Thymus (tissue), 11 donors: ENCODE data around the gene SYNPO2. TPM values are rescaled to one million over a fixed set of nuclear protein-coding genes. Genes with fewer than 3 reads are reported as not detected.
"Not testable (repeated sequence)": the region's sequence is repeated elsewhere in the genome, so short reads cannot be mapped to it uniquely, and the experiment has no call there.

ENCODE experiments used
- DNase-seq, 9 donors: peaks; one replicate each; pipeline ENCODE4 v3.0.0-alpha.2; 2013; ENCODE audit warnings: low spot score in 9 of 9, low read depth in 6 of 9, missing footprints in 1 of 9
- H3K27ac ChIP-seq, 2 donors: one replicate each; pipeline ENCODE4 v1.5.1; 2013; ENCODE audit warnings: control low read depth in 1 of 2, low read depth in 1 of 2, low read length in 1 of 2, mild to moderate bottlenecking in 1 of 2, moderate library complexity in 1 of 2
- H3K27me3 ChIP-seq, 2 donors: one replicate each; pipeline ENCODE4 v1.5.1; 2013; ENCODE audit warnings: low read length in 1 of 2; ENCODE audit not compliant: control insufficient read depth in 2 of 2, insufficient read depth in 1 of 2
- H3K36me3 ChIP-seq, 2 donors: one replicate each; pipeline ENCODE4 v1.5.1; 2013; ENCODE audit warnings: low read length in 1 of 2, mild to moderate bottlenecking in 1 of 2, moderate library complexity in 1 of 2; ENCODE audit not compliant: control insufficient read depth in 2 of 2, insufficient read depth in 2 of 2
- H3K4me1 ChIP-seq, 2 donors: one replicate each; pipeline ENCODE4 v1.5.1; 2013; ENCODE audit warnings: low read length in 2 of 2; ENCODE audit not compliant: control insufficient read depth in 2 of 2, insufficient read depth in 2 of 2
- H3K4me3 ChIP-seq, 2 donors: one replicate each; pipeline ENCODE4 v1.5.1; 2013; ENCODE audit warnings: low read length in 2 of 2, control low read depth in 1 of 2, mild to moderate bottlenecking in 1 of 2
- H3K9me3 ChIP-seq, 2 donors: one replicate each; pipeline ENCODE4 v1.5.1; 2013; ENCODE audit warnings: low read length in 1 of 2, mild to moderate bottlenecking in 1 of 2; ENCODE audit not compliant: control insufficient read depth in 2 of 2, insufficient read depth in 1 of 2
- WGBS: extraction: QIAGEN DNeasy Blood & Tissue Kit; methylation state at CpG from one replicate; pipeline ENCODE4 v1.1.7; 2013; 5-methylcytosine and 5-hydroxymethylcytosine counted together
- polyA plus RNA-seq: library from polyadenylated mRNA; stranded (reverse); fragments of 200-250 nt; gene quantifications from one replicate; pipeline ENCODE4 v1.2.3, GENCODE V29; 2013
- total RNA-seq: library from RNA; stranded (reverse); fragments of 120-200 nt; gene quantifications from one replicate; pipeline ENCODE4 v1.2.4, GENCODE V29; 2013
- donor health status: healthy.

The SYNPO2 gene
- total and polyA plus RNA-seq, 2 donors = 15.8 to 31.3 TPM

DNA sequence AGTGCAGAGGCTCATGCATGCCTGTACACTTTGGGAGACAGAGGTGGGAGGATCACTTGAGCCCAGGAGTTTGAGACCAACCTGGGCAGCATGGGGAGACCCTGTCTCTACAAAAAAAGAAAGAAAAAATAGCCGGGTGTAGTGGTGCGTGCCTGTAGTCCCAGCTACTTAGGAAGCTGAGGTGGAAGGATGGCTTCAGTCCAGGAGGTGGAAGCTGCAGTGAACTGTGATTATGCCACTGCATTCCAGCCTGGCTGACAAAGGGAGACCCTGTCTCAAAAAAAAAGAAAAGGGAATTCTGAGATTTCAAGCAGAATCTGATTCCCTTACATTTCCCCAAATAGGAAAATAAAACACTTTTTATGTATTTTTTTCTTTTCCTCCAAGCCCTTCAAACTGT lies 83.5 kb downstream of the SYNPO2 start:
- Histone ChIP-seq H3K4me1 (peaks cover 0 to 9% of the 10 kb centered on the region in 2 donors), H3K36me3 (no peaks in the 10 kb centered on the region), H3K27ac (no peak overlapping the region), H3K27me3 (no peaks in the 10 kb centered on the region), H3K4me3 (no peak overlapping the region), H3K9me3 (no peaks in the 10 kb centered on the region)
- 87% methylated on average over 2 of the region's 2 CpGs for WGBS
- no peak for DNase-seq

DNA sequence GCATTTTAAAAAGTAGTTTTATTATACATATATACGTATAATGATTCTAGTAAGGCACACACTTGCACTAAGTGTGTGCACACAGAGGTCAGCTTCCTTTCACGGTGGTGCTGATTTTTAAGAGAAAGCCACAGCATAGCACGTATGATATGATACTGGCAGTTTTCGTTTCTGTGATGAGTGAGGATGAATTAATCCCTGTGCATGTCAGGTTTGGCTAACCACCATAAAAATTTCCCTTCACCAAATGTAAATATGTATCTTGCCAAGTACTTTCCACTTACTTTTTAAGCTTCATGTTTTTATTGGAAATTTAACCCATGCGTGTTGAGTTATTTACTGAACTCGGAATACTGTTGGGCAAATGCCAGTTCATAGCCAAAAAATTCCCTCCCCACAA lies 84.6 kb downstream of the SYNPO2 start:
- Histone ChIP-seq H3K36me3 (no peaks in the 10 kb centered on the region), H3K4me1 (peaks cover 0 to 5% of the 10 kb centered on the region in 2 donors), H3K27me3 (no peaks in the 10 kb centered on the region), H3K9me3 (no peaks in the 10 kb centered on the region), H3K4me3 (no peak overlapping the region), H3K27ac (no peak overlapping the region)
- peak in 1 of 9 donors; percentile 21 for DNase-seq
- WGBS = 76% methylated on average over 6 of the region's 6 CpGs

DNA sequence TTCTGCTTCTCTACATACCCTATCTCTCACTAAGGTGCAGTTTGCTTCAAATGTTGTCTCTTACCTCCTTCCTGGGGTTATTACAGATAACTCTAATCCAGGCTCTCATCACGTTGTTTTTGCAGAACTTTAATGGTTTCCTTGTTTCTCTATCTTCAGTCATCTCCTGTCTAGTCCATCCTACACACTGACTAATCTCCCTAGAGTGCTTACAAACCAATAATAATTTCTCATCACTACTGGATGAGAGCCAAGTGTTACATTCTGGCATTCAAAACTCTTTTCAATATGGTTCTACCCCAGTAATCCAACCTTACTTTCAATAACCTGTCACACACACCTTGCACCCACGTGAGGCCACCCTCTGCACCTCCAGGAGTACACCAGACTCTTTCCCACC lies 86.1 kb downstream of the SYNPO2 start:
- DNase-seq = no peak
- Histone ChIP-seq H3K27me3 (no peaks in the 10 kb centered on the region), H3K27ac (peak overlapping the region in 1 of 2 donors; percentile 62), H3K4me1 (peaks cover 0 to 4% of the 10 kb centered on the region in 2 donors), H3K36me3 (no peaks in the 10 kb centered on the region), H3K9me3 (no peaks in the 10 kb centered on the region), H3K4me3 (no peak overlapping the region)
- WGBS = 73% methylated on average over 2 of the region's 2 CpGs

DNA sequence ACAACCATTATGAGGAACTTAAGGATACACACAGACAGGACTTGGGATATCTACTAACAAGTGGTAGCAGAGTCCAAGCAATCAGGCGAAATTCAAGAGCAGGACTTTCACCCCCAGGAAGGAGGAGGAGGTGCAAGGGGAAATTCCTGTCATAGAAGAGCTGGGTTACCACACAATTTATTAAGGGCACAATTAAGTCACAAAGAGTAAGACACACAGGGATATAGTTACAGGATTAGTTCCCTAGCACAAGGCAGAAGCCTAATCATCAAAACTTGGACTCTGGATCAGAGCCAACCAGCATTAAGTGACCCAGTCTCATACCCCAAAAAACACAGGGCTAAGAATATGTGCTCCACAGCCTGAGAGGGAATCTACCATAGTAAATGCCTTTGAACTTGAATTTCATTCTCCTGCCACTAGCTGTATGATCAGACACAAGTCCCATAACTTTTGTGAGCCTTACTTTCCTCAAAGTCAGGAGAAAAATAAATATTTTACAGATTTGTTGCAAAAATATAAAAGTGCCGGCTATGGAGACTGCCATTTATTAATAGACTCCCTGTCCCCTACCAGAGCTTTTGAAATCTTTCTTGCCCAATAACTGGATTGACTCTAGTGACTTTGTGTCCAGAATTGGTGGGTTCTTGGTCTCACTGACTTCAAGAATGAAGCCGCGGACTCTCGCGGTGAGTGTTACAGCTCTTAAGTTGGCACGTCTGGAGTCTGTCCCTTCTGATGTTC lies 87.0 kb downstream of the SYNPO2 start:
- Histone ChIP-seq H3K4me1 (peaks cover 0 to 4% of the 10 kb centered on the region in 2 donors), H3K27ac (peak overlapping the region in 1 of 2 donors; percentile 62), H3K27me3 (no peaks in the 10 kb centered on the region), H3K9me3 (no peaks in the 10 kb centered on the region), H3K36me3 (no peaks in the 10 kb centered on the region), H3K4me3 (no peak overlapping the region)
- peak in 1 of 9 donors; percentile 32 for DNase-seq
- 96% methylated on average over 7 of the region's 7 CpGs for WGBS

DNA sequence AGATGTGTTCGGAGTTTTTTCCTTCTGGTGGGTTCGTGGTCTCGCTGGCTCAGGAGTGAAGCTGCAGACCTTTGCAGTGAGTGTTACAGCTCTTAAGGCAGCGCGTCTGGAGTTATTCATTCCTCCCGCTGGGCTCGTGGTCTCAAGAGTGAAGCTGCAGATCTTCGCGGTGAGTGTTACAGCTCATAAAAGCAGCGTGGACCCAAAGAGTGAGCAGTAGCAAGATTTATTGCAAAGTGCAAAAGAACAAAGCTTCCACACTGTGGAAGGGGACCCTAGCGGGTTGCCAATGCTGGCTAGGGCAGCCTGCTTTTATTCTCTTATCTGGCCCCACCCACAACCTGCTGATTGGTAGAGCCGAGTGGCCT lies 87.5 kb downstream of the SYNPO2 start:
- not testable (repeated sequence) for H3K27ac ChIP-seq, H3K27me3 ChIP-seq, H3K4me3 ChIP-seq, H3K9me3 ChIP-seq, DNase-seq, H3K36me3 ChIP-seq, H3K4me1 ChIP-seq
- 97% methylated on average over 12 of the region's 12 CpGs for WGBS

DNA sequence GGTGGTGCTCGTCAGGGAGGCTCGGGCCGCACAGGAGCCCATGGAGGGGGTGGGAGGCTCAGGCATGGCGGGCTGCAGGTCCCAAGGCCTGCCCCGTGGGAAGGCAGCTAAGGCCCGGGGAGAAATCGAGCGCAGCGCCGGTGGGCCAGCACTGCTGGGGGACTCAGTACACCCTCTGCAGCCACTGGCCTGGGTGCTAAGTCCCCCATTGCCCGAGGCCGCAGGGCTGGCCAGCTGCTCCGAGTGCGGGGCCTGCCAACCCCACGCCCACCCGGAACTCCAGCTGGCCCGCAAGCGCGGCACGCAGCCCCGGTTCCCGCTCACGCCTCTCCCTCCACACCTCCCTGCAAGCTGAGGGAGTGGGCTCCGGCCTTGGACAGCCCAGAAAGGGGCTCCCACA lies 88.4 kb downstream of the SYNPO2 start:
- not testable (repeated sequence) for H3K36me3 ChIP-seq, DNase-seq, H3K9me3 ChIP-seq, H3K27me3 ChIP-seq, H3K4me1 ChIP-seq, H3K4me3 ChIP-seq, H3K27ac ChIP-seq
- 89% methylated on average over 23 of the region's 24 CpGs for WGBS

DNA sequence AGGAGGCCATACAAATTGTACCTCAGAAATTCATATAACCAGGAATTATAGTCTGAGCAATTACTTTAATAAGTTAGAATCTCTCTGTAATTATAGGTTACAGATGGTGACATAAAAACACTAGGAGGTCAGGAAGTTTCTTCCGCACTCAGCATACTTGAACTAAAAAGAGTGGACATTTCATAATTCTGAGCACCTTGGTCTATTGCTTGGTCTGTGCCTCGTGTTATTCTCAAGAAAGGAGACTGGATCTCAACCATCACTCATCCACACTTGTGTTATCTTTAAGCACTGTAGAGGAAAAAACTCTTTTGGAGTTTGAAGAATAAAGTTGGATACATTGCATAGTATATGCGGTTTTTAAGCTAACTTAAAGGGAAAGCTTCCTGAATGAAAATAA lies 91.1 kb downstream of the SYNPO2 start:
- WGBS = 97% methylated on average over 3 of the region's 3 CpGs
- Histone ChIP-seq H3K4me1 (no peaks in the 10 kb centered on the region), H3K9me3 (no peaks in the 10 kb centered on the region), H3K27ac (no peak overlapping the region), H3K36me3 (no peaks in the 10 kb centered on the region), H3K4me3 (no peak overlapping the region), H3K27me3 (no peaks in the 10 kb centered on the region)
- DNase-seq = no peak

DNA sequence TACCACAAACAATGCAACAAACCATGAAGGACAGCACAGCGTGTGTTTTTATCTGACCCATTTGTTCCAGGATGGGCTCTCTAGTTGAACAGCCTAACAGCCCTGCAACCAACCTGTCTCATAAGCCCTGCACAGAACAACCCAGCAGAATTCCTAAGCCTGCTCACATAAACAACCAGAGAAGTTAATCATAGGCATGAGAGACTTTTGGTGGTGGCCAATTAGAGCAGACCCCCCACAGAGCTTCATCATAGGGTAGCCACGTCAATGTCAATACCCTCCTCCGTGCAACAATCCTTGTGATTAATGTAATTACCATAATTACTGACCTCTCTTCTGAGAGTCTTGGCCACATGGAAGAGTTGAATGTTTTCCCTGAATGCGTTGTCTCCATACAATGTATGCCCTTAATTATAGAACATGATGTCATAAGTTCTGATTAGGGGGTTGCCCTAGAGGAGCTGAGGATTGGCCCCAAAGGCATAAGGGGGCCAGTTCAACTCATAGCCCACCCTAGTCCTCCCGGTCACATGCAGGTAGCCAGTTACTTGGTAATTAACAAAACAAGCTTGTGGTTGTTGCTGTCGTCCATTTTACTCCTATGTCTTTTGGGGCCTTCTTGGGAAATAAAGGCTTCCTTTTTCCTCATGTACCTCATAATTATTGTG lies 92.7 kb downstream of the SYNPO2 start:
- Histone ChIP-seq H3K27ac (no peak overlapping the region), H3K36me3 (no peaks in the 10 kb centered on the region), H3K27me3 (no peaks in the 10 kb centered on the region), H3K9me3 (no peaks in the 10 kb centered on the region), H3K4me1 (no peaks in the 10 kb centered on the region), H3K4me3 (no peak overlapping the region)
- DNase-seq = no peak
- 83% methylated on average over 6 of the region's 6 CpGs for WGBS

DNA sequence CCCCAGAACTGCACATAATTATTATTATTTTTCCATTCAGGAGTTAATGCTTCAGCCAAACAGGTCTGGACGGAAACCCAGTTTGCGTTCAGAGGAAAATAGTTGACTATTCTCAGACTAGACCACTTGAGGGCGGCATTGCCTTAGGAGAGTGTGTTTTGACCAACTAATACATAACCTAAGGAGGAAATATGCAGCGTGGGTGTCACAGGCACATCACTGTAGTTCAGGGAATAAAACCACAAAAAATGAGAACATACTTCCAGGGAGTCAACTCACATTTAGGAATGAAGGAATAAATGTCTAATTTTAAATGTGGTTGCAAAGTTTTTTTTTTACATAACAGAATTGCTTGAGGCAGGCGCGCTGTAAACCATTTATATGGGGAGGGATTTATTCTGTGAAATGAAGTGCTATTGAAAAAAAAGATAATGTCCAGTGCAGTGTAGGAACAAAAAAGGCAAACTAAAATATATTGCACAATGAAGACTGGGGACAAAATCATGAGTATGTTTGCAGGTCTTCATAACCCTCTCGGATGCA lies 93.3 kb downstream of the SYNPO2 start:
- no peaks in the 10 kb centered on the region for H3K27me3 ChIP-seq
- no peaks in the 10 kb centered on the region for H3K9me3 ChIP-seq
- no peaks in the 10 kb centered on the region for H3K36me3 ChIP-seq
- no peak overlapping the region for H3K4me3 ChIP-seq
- H3K27ac ChIP-seq = no peak overlapping the region
- H3K4me1 ChIP-seq = no peaks in the 10 kb centered on the region
- peak in 8 of 9 donors; percentile 12 to 65 (median 24) for DNase-seq
- 44% methylated on average over 7 of the region's 7 CpGs for WGBS
